A673 (cell line): ENCODE measurements around the gene ZFYVE21.

Experiments used
- EZH2 ChIP-seq: fragments of 200-600 bp; sonication (generic); IDR thresholded peaks from 2 replicates; pipeline ENCODE4 v1.6.1; 2017; ENCODE audit warnings: borderline replicate concordance, low read depth, mild to moderate bottlenecking, mixed read lengths, antibody characterized with exemption, low read length; ENCODE audit not compliant: poor library complexity, severe bottlenecking
- TF ChIP-seq, protein P1 (sequence below): fragments of 300-800, 200-600 bp; sonication (generic); conservative IDR thresholded peaks from 2 replicates; pipeline ENCODE4 v1.5.1; 2017; ENCODE audit warnings: low read depth, mild to moderate bottlenecking, antibody characterized with exemption, low read length, moderate library complexity, mixed read lengths

DNA sequence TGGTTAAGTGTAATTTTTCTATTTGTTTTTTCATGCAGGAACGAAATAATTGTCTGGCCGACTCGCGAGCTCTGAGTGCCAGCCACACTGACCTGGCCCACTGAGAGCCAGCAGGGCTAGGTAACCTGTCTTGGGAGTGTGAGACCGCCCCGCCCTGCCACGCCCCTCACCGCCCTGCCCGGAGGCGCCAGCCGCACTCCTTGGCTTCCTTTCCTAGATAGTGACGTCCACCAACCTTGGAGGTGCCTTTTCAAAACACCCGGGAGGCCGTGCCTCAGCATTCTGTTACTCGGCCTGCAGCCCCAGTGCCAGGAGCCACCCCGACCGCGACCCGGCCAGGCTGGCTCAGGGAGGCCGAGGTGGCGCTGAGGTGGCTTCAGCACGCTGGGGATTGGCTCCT lies 22.1 kb upstream of the ZFYVE21 start:
- TF ChIP-seq, protein P1, sequence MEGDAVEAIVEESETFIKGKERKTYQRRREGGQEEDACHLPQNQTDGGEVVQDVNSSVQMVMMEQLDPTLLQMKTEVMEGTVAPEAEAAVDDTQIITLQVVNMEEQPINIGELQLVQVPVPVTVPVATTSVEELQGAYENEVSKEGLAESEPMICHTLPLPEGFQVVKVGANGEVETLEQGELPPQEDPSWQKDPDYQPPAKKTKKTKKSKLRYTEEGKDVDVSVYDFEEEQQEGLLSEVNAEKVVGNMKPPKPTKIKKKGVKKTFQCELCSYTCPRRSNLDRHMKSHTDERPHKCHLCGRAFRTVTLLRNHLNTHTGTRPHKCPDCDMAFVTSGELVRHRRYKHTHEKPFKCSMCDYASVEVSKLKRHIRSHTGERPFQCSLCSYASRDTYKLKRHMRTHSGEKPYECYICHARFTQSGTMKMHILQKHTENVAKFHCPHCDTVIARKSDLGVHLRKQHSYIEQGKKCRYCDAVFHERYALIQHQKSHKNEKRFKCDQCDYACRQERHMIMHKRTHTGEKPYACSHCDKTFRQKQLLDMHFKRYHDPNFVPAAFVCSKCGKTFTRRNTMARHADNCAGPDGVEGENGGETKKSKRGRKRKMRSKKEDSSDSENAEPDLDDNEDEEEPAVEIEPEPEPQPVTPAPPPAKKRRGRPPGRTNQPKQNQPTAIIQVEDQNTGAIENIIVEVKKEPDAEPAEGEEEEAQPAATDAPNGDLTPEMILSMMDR, result no peak
- no peak for TF ChIP-seq EZH2
